Islet of Langerhans (tissue), 1 donor: Measurements from ENCODE around the gene PRDM16.

Experiments used
- FAIRE-seq: peaks from one replicate; lab custom pipeline; 2011; peaks lifted over from hg19 to GRCh38; lab: Jason Lieb, UNC

PRDM16 gene

GRCh38 chr1:3310718-3311400 is 241.9 kb downstream of the PRDM16 start:
- no peak for FAIRE-seq

GRCh38 chr1:3311711-3312110 is 242.7 kb downstream of the PRDM16 start:
- FAIRE-seq: no peak

DNA sequence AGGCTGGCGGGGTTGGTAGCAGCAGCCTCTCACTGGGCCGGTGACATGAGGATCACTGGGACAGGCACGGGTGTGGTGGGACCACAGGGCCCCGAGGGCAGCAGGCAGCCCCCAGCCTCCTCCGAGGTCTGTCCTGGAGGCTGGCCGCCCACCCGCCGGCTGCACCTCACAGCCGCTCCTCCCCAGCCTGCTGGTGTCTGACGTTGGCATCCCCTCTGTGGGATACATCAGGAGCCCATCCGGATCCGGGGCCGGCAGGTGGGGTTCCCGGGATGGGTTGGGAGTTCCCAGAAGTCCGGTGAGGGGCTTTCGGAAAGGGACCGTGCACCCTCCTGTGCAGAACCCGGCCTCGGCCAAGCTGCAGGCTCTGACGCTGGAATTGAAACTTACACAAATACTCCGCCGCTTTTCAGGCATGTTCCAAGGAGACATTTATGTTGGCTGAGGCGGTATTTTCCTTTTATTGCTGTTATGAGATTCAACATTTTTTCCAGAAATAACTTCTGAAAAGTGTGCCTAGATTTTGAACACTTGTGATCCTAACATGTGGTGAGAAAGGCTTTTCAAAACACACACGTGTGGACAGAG is 243.4 kb downstream of the PRDM16 start:
- FAIRE-seq: no peak

DNA sequence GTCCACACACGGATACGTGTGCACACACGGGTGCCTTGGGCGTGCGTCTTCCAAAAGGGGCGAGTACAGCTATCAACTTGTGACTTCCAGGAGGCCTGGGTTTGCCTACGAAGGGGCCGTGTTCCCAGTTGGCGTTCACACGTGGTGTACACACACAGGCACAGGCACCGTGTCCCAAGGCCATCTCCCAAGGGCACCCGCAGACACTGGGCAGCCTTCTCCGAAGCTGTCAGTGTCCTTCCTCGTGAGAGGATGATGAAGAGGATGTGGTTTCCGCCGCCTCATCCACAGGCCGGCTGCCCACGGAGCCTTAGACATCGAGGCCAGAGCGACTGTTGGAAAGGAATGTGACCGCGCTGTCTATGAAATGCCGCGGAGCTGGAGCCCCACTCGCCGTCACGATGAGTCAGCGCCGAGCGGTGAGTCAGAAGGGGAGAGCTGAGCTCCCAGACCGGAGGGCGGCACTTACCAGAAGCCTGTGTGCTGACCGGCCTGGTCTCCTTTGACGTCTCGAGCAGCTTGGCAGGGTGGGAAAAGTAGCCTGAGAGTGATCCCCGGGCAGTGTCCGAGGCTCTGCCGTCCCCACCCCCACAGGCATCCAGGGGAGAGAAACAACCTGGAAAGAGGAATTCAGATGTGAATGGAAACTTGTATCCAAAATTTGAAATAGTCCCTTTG is 244.0 kb downstream of the PRDM16 start:
- no peak for FAIRE-seq

DNA sequence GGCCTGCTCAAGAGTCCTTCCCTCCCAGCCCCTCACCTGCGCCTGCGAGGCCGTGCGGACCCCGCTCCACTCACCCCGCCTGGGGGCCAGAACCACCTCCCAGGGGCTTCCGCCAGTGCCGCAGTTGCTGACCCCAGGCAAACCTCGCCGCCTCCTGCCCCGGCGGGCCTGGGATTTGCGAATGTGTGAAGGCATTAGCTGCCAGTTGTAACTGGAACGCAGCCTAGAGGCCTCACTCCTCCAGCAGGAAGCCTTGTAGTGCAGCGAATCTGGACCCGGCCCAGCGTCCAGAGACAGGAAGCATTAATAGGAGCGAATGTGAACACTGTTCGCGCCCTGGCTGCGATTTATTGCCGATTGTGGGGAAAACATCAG is 244.6 kb downstream of the PRDM16 start:
- FAIRE-seq: no peak

GRCh38 chr1:3314491-3315381 is 245.7 kb downstream of the PRDM16 start:
- no peak for FAIRE-seq

- no peak for FAIRE-seq
Observed at GRCh38 chr1:3315399-3316339, 246.7 kb downstream of the PRDM16 start.

- FAIRE-seq: no peak
Observed at GRCh38 chr1:3316340-3316943, 247.4 kb downstream of the PRDM16 start.

DNA sequence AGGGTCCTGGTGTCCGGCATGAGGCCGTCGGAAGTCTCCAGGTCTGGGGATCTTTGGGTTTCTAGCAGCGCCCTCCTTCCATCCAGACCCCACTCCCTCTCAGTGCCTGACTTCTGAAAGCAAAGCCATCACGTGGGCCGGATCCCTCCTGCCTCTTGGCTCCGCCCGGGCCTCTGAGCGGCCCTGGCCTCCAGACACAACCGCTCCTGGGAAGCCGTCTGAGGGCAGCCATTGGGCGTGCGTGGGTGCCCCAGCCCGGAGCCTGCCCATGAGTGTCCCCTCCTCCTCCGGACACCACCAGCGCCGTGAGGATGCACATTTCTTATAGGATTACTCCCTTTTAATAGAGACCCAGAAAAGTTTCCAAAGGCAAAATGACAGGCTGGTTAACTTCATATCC is 248.5 kb downstream of the PRDM16 start:
- FAIRE-seq: no peak

- FAIRE-seq: no peak
Observed at GRCh38 chr1:3318329-3318728, 249.3 kb downstream of the PRDM16 start.

DNA sequence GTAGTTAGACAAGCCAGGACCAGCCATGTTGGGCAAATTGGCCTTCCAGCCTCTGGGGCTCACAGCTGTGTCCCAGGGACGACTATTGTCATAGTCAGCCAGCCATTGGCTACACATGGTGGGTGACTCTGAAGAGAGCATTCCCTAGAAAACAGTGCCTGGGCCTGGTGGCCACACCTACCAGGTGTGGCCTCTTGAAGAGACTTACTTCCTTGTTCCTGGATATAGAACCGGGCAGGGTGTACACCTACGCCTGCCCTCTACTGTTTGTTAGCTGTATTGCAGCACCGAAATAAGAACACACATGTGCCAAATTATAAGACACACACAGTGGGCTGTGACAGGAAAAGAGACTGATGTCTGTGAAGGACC is 250.9 kb downstream of the PRDM16 start:
- FAIRE-seq: no peak

- peak; percentile 68 for FAIRE-seq
Observed at GRCh38 chr1:3320246-3321152, 251.5 kb downstream of the PRDM16 start.

DNA sequence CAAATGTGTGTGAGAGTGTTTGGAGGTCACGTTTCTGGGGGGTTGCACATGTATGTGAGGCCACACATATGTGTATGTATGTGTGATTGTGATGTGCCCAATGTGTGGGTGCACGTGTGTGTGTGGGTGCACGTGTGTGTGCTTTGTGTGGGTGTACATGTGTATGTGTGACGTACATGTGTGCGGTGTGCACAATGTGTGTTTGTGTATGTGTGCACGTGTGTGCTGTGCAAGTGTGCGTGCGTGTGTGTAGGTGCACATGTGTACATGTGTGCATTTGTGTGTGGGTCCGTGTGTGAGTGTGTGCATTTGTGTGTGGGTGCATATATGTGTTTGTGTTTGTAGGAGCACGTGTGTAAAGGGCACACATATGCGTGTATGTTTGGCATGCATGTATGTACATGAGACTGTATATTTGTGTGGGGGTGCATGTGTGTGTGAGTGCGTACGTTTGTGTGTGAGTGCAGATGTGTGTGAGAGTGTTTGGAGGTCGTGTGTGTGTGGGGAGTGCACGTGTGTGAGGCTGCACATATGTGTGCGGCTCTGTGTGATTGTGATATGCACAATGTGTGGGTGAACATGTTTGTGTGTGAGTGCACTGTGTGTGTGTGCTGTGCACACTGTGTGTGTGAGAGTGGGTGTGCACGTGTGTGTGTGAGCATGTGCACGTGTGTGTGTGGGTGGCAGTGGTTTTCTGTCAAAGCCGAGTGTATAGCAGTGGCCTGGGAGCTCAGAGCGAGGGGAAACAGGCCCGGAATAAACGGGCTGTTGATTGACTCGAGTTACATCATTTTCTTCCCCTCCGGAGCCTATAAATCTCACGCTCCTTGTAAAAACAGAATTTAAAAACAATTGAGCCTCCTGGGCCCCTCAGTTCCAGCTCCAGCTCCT is 252.8 kb downstream of the PRDM16 start:
- FAIRE-seq: no peak

GRCh38 chr1:3322450-3323020 is 253.5 kb downstream of the PRDM16 start:
- no peak for FAIRE-seq

DNA sequence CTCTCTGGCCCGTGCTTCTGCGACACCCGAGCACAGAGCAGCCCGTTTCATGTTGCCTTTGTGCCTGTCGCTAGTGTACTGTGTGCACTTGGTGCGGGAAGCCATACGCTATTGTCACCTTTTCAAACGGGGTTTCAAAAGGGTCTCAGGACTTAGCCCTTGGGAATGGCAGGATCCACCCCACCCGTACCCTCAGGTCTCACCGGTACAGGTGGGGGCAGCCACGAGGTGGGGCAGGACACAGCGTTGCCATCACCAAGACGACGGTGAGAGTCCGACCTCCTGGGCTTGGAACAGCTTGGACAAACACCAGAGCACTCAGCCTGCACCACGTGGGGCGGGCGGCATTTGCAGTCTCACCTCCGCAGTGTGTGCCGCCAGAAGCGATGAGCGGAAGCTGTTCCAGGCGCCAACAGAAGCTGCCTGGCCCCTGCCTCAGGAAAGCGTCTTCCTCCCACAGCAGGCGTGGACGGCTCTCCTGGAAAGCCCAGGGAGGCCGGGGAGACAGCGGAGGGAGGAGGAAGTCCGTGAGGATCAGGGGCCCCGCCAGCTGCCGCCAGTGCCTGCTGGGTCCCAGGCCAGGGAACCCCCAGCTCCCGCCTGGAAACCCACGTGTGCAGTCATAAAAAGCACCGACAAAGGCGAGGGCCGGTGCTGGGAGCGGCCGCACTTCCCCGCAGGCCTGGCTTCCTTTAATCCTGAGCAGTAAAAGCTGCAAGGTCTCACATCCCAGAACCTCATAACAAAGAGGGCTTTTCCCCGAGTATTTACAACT is 254.2 kb downstream of the PRDM16 start:
- no peak for FAIRE-seq

DNA sequence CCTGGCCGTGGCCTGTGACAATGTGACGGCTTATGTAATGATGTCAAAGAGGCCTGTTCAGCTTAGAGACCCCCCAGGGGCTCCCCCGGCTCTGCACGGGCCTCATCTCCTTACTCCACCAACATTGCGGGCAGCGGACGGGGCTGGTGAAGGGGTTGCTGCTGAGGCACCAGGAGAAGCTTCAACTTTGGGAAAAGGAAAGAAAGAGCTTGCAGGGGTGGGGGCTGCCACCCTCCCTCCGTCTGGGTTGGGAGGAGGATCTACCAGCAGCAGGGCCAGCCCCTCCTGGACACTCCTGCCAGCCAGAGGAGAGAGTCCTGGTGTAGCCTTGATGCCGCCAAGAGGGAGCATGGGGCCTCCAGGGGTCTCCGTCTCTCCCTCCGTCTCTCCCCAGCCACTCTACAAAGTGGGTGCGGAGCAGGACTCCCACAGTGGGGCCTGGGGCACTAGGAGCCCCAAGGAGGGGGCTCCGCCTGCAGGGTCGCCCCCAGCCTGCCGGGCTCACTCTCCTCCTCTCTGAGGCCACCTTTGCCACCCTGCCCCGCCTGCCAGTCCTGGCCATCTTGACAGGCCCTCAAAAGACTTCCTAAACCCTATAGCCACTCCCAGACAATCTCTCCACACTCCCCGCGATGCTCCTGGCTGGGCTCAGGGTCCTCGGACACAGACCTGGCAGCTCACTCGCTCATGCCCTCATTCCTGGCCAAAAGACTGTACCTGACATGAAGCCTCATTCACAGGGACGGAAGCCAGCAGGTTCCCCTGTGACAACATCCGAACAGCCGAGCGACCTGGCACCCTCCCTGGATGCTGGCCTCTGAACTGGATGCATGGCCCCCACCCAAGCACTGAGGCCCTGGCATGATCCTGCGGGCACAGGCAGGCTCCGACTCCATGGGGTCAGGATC is 255.0 kb downstream of the PRDM16 start:
- no peak for FAIRE-seq
